GM18526 (cell line): ENCODE results near the gene CTSH.

Experiments
- POLR2A ChIP-seq: IDR thresholded peaks from 3 replicates; pipeline ENCODE4 v1.6.1; 2011; ENCODE audit not compliant: insufficient read length; ENCODE audit errors: extremely low read depth

Gene CTSH

DNA sequence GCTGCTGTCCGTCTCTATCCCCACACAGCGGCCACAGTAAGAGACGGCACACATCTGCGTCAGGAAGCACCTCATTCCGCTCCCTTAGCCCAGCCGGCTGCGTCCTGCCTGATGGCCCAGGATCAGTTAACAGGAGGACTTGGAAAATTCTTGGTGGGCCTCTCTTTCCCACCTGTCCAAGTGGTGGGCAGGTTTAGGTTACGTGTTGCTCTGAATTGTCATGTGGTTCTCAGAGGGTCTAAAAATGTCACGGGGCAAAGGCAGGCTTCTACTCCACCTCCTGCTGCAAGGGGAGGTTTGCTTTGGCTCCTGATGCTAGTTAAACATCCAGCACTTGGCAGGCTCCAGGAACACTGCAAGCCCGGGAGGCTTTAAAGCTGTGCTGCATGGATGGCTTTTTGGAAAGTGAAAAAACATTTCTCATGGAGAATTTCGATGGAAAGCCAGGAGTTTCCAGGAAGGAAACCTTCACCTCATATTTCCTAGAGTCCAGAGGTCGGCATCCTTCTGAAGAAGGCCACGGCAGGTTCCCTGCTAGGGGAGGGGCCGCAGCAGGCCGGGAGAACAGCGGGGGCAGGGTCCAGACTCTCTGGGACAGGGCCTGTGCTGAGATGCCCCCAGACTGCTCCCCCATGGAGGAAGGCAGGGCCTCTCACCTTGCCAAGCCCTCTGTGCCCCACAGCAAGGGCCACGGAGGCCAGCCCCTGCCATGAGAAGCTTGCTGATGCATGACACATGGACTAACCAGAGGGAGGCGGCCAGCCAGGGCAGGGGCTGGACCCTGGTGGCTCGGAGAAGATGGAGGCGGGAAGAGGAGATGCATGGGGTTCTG is 10.8 kb downstream of the CTSH start:
- TF ChIP-seq POLR2A, result no peak

DNA sequence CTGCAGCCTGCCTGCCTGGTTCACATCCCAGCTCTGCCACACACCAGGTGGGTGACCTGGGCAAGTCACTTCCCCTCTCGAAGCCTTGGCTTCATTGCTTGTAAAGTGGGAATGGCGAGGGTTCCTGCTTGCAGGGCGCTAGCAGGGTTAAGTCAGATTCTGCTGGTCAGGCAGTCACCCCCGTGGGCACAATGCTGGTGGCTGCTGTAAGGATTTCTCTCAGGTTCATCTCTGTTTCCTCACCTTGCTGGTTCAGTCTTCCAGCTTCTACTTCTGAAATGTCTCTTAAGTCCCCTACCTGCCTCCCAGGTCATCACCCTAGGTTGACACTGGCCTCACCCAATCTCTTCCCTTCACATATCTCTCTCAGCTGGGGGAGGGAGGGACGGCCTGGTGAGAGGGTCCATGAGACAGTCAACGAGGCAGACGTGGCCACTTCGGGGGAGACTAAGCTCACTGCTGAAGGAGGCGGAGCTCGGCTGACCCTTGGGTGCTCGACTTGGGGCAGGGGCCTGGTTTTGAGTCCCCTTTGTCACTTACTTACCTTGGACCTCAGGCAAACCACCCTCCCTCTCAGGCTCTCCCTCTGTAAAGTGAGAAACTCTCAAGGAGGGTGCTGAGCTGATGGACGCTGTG is 11.5 kb downstream of the CTSH start:
- TF ChIP-seq POLR2A, result no peak

DNA sequence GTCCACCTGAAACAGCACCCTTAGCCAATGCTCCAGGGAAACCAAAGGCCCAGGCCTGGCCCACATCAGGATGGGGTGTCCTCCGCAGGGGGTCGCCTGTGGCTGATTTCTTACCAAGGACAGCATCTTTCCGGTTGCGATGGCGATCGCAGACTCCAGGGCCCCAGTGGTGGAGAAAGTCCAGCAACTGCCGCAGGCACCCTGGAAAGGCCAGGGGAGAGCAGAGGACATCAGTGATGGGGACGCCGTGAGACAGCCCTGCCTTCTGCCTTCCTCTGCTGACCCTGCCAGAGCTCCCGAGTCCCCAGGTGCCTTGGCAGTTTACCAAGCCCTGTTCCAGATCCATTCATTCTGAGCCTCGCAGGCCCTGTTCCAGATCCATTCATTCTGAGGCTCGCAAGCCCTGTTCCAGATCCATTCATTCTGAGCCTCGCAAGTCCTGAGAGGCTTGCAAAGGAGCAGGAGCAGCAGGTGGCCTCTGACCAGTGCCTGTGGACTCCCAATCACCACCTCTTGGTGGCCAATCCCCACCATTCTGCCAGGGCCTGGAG is 12.5 kb downstream of the CTSH start:
- TF ChIP-seq POLR2A, result no peak

DNA sequence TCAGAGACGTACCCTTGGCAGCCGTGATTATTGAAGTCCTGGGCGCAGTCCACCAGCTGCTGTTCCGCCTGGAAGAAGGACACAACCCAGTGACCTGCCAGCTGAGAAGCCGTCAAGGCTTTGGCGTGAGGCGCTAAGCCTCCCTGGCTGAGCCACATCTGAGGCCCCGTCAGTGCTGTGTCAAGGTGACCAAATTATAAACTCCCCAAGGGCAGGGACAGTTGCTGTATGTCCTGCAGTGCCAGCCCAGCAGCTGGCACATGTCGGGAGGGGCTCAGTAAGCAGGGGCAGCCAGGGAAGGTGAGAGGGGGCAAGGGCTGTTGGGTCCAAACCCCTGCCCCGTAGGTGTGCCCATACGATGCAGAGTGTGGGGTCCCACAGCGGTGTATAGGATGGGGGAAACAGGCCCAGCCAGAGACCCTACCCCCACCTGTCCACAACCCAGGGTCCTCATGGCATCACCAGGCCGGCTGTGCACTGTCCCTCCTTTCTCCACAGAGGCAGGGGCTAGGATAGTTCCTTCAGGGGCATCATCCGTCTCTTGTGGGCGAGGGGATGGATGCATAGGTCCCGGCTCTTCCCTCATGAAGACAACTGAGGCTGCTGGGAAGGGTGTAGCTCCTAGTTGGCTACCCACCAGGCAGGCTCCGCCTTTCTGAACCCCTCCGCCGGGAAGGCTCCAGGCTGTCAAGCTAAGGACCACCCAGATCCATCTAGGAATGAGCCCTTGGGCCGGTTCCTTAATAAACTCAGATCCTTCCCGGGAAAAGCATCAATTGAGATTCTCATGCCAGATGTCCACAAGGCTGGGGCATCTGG is 13.2 kb downstream of the CTSH start:
- peak; percentile 11 for TF ChIP-seq POLR2A

DNA sequence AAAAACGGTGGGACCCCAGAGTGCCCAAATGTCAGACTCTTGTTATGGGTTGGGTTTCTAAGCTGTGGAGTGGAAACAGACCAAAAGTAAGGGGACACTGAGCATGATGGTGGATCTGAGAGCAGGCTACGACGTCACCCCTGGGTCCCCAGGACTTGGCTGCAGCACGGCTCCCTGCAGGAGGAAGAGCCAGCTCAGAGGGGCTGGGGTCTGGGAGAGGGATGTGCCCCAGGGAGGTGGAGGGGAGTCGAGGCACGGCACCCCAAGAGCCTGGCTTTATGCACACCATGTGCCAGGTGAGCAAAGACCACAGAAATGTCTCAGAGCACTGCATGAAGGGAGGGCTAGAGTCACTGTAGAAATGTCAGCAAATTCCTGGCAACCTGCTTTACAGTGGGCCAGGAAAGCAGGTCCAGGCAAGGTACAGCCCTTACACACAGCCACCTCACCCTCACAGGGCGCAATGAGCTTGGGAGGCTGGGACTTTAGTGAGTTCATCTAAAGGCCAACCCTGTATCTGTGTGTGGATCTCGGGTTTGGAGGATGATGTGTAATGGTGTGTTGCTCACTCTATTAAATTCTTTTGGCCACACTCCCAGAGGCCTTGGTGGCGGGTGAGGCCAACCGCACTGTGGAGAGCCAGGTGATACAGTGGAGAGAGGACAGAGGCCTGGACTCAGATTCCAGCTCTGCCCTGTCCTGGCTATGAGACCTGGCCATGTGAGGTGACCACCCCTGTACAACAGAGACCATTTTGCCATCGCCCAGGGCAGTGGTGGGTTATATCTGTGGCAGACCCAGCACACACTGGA is 14.1 kb downstream of the CTSH start:
- TF ChIP-seq POLR2A, result peak; percentile 23

DNA sequence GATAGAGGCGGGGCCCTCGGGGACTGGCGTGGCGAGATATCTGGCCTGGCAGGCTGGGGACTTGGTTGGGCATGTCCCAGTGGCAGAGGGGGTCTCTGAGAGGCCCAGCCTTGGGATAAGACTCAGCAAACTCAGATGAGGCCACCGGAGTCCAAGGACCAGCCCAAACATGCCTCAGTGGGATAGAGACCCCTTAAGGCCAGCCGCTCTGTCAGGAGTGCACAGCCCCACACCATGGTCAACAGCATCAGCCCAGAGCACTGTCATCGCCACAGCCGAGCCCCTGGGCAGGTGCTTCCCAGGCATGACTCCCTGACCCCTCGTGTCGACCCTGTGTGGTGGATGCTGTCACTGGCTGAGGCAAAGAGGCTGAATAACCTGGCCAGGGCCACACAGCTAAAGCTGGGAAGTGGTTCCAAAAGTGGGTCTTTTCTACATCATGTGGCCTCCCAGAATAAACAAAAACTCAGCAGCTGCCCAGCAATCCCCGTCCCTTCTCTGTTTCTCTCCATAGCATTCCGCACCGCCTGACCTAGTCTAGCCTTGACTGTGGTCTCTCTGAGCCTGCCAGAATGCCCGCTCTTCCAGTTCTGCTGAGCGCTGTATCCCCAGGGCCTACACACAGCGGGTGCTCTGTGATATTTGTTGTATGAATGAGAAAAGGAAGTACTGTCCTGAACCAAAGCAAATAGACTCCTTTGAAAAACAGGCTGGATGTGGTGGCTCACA is 15.1 kb downstream of the CTSH start:
- TF ChIP-seq POLR2A, result no peak

DNA sequence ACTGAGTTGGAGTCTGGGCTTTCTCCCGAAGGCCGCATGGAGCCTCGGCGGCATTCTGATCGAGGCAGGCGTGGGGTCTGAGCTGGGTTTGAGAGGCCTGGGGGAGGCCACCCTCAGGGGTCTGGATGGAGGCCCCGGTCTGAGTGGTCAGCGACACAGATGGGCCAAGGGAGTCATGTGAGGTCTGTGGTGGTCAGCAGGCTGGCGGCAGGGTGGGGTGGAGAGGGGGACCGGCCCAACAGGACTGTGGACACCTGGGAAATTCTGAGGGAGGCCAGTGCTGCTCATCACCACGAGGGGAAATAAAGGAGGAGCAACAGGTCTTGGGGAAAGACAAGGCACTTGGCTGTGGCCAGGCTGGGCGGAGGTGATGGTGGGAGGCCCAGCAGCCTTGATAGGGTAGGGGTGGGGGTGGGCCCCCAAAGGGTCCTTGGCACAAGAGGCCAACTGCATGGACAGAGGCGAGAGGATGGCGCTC is 16.2 kb downstream of the CTSH start:
- no peak for TF ChIP-seq POLR2A

DNA sequence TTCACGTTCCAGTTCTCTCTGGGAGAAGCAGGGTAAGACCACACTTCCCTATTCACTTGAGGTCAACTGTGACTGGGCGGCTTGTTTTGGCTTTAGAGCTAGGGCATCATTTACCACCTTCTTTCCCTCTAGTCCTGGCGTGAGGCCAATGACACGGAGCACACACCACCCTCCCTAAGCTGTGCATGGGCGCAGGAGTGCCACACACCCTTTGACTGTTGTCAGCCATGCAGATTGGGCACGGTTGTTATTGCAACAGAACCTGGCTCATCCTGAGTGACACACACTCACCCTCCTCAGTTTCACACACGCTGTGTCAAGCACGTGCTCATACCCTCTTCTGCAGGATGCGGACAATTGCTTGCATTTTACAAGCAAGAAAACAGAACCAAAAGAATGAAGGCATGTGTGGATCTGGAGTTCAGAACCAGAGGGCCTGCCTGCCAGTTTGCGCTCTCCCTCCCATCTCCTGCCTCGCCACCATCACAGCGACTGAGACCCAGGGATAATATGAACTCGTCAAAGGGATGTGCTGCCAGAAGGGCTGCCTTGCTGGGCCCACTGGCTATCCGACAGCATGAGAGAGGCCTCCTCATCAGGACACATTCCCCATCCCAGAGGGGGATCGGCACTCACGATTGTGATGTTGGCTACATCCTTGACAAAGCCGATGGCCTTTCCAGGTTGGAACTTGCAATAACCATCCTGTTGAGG is 17.6 kb downstream of the CTSH start:
- no peak for TF ChIP-seq POLR2A

DNA sequence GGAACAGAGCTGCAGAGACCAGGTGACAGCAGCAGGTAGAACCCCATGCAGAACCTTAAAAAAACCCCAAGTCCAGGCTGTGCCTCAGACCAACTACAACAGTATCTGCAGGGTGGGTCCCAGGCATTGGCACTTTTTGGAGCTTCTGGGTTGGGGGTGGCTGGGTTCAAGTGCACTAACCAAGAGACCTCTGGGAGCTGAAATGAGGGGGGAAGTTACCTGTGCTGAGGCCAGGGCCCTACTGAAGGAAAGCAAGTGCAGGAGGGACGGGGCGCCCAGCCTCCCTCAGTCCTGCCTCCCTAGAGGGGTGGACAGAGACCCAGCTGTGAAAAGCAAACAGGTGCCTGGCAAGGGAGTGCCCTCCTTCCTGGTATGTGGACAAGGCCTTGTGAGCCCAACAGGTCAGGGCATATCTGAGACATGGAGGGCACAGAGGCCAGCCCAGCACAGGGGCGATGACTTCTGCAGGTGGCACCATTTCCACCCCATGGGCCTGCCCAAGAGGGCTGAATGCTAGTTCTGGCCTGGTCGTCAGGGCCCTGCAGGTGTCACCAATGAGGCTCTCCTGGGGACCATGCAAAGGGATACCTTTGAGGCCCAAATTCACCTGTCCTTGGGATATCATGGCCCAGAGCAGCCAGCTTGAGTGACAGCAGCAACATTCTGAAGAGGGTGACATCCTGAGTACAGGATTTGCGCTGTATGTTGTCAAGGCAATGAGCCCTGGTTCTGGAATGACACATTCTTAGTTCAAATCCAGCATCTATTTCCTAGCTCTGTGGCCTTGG is 18.7 kb downstream of the CTSH start:
- TF ChIP-seq POLR2A, result no peak

DNA sequence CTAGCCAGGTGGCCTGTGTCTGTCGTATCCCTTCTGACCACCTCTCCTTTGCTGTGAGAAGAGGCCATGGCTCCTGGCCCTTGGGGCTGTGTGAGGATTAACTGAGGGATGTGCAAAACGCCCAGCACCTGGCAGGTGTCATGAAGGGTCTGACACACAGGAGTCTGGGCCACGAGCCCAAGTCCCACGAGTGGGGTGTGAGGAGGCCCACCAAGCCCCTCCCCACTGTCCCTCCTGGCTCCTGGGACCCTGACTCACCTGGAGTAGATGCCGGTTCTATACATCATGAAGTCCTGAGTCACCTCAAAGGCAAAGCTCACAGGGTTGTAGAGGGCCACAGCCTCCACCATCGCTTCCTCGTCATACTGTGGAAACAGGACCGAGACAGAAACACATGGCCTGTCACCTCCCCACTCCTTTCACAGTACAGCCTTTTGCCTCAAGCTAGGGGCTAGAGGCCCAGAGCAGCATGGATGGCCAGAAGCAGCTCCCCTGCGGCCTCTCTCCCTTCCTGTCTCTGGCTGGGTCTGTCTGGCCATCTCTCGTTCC is 19.7 kb downstream of the CTSH start:
- peak; percentile 20 for TF ChIP-seq POLR2A

DNA sequence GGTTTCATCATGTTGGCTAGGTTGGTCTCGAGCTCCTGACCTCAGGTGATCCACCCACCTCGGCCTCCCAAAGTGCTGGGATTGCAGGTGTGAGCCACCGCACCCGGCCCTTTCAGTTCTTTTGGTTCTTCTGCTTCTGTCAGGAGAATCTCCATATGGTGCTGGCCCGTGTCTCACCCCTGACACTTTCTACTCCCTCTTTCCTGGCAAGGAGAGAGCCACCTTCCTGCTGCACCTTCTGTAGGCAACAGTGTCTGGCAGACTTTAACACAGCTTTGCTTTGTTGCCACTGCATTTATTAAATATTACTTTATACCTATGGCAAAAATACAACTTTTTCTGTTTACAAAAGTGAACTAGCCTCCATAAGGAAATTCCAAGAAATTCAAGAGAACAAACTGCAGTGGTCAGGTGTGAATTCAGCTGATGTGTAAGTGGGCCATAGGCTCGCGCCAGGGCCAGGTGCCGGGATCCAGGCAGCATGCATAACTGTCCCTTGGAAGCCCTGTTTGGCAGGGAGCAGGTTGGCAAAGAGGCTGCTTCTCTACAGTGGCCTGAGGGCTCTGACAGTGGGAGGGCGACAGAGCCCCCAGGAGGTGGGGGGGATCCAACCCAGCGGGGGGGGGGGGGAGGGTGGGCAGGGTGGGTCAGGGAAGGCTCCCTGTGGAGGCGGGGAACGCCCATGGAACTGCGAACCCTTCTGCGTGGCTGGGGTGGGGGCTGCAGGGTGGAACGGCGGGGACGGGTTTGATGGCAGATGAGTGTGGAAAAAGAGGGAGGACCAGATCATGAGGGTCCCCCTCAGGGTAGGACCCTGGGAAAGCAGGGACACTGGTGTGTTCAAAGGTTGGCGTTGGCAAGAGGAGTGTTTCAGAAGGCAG is 21.1 kb downstream of the CTSH start:
- no peak for TF ChIP-seq POLR2A
